Dermis blood vessel endothelial cell (primary cell): ENCODE results near the gene HORMAD1. TPM values are rescaled to one million over a fixed set of nuclear protein-coding genes. Genes with fewer than 3 reads are reported as not detected.
A peak's percentile ranks its signal among the peaks of the same experiment; 100 is the strongest.
"Not testable (repeated sequence)": the region's sequence is repeated elsewhere in the genome, so short reads cannot be mapped to it uniquely, and the experiment has no call there.

ENCODE experiments used
- DNase-seq: peaks from one replicate; pipeline ENCODE4 v3.0.0; 2010
- total RNA-seq: library from RNA; depleted of rRNA; stranded (reverse); fragments of >200 nt; gene quantifications from 2 replicates; pipeline ENCODE4 v1.2.3, GENCODE V29; 2014

Gene HORMAD1, protein sequence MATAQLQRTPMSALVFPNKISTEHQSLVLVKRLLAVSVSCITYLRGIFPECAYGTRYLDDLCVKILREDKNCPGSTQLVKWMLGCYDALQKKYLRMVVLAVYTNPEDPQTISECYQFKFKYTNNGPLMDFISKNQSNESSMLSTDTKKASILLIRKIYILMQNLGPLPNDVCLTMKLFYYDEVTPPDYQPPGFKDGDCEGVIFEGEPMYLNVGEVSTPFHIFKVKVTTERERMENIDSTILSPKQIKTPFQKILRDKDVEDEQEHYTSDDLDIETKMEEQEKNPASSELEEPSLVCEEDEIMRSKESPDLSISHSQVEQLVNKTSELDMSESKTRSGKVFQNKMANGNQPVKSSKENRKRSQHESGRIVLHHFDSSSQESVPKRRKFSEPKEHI
- total RNA-seq = 0.17 TPM in 1 of 2 replicates, not detected in the other

GRCh38 chr1:150720703-150721102 is at the start of gene HORMAD1:
TSS of gene HORMAD1 (minus strand) at chr1:150720895. CDS start at chr1:150719505, 1,390 bp downstream.
- DNase-seq = no peak

GRCh38 chr1:150767704-150768103 is 47.0 kb upstream of the HORMAD1 start:
- DNase-seq = not testable (repeated sequence)

DNA sequence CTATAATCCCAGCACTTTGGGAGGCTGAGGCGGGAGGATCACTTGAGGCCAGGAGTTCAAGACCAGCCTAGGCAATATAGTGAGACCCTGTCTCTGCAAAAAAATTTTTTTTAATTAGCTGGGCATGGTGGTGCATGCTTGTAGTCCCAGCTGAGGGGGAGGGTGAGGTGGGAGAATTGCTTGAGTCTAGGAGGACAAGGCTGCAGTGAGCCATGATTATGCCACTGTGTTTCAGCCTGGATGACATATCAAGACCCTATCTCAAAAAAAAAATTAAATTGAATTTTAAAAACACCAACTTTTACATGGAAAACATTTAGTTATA is 45.2 kb upstream of the HORMAD1 start:
- not testable (repeated sequence) for DNase-seq

- DNase-seq = peak; percentile 39
Measured at GRCh38 chr1:150765296-150765976, 44.7 kb upstream of the HORMAD1 start, which contains the start of gene CTSS. TSS of gene CTSS (minus strand) at chr1:150765778. CDS start at chr1:150764763, 1,015 bp downstream.

DNA sequence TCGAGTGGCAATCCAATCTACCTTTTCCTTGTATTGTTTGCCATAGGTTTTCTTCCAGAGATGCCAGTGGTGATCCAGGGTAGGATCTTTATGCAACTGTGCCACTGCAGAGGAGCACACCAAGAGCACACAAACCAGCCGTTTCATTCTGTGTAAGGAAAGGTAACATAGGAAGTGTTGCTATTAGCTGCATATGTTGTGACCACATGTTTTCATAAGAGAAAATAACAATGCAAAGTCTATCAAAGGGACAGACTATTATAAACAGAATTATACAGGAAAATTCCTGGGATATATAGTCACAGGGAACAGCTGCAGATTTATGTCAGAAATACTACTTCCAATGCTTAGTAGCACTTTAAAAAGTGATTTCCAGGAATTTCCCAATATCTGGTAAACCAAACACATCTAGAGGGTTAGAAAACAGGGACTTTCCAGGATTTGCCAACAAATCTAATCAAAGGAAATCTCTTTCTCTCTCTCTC is 44.0 kb upstream of the HORMAD1 start:
- DNase-seq = peak; percentile 87

GRCh38 chr1:150763018-150763417 is 42.3 kb upstream of the HORMAD1 start:
- no peak for DNase-seq

DNA sequence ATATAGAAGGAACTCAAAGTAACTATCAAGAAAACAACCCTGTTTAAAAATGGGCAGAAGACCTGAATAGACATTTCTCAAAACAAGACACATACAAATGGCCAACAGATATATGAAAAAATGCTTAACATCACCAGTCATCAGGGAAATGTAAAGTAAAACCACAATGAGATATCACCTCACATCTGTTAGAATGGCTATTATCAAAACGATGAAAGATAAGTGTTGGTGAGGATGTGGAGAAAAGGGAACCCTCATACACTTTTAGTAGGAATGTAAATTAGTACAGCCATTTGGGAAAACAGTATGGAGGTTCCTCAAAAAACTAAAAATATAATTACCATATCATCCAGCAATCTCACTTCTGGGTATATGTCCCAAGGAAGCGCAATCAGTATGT is 41.9 kb upstream of the HORMAD1 start:
- no peak for DNase-seq

DNA sequence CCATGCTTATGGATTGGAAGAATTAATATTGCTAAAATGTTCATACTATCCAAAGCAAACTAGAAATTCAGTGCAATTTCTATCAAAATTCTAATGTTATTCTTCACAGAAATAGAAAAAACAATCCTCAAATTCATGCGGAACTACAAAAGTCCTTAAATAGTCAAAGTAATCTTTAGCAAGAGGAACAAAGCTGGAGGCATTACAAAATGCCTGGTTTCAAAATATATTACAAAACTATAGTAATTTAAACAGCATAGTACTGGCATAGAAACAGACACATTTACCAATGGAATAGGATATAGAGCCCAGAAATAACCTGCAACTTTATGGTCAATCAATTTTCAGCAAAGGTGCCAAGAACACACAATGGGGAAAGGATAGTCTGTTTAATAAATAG is 41.1 kb upstream of the HORMAD1 start:
- no peak for DNase-seq

GRCh38 chr1:150760013-150760412 is 39.3 kb upstream of the HORMAD1 start:
- DNase-seq = no peak

DNA sequence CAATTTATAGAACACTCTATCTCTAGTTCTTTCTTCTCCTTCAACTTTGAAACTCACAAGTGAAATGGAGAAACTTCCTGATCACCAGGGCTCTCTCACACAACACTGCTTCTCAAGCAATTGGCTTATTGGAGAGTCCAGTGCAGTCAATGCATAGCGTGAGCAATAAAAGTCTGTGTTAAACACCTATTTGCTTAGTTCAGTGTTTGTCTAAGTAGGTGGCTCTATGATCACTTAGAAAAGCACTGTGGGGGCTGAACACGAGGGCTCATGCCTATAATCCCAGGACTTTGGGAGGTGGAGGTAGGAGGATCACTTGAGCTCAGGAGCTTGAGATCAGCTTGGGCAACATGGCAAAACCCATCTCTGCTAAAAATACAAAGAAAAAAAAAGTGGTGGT is 32.7 kb upstream of the HORMAD1 start:
- DNase-seq = no peak

DNA sequence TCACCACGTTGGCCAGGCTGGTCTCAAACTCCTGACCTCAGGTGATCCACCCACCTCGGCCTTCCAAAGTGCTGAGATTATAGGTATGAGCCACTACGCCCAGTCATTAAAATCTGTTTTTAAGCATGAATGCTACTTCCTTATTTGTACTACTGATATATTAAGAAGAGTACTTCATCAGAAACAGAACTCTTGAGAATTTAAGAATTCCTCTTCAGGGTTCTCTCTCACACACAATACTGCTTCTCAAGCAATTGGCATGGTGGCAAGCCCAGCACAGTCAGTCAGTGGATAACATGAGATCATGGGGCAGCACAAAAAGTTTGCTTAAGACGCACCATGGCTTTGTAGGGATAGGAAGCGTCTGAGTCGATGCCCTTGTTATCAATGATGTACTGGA is 30.7 kb upstream of the HORMAD1 start:
- no peak for DNase-seq

GRCh38 chr1:150749720-150750311 is 29.1 kb upstream of the HORMAD1 start:
- DNase-seq = no peak

- no peak for DNase-seq
Measured at GRCh38 chr1:150748878-150749719, 28.4 kb upstream of the HORMAD1 start.

- DNase-seq = no peak
Measured at GRCh38 chr1:150730130-150730721, 9.5 kb upstream of the HORMAD1 start.

- no peak for DNase-seq
Measured at GRCh38 chr1:150724336-150724735, 3.6 kb upstream of the HORMAD1 start.

DNA sequence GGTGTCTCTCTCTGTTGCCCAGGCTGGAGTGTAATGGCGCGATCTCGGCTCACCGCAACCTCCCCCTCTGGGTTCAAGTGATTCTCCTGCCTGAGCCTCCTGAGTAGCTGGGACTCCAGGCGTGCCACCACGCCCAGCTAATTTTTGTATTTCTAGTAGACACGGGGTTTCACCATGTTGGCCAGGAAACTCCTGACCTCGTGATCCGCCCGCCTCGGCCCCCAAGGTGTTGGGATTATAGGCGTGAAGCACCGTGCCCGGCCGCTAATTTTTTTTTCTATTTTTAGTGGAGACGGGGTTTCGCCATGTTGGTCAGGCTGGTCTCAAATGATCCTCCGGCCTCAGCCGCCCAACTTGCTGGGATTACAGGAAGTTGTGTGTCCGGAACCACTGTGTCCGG is 597 bp downstream of the HORMAD1 start:
- DNase-seq = no peak

DNA sequence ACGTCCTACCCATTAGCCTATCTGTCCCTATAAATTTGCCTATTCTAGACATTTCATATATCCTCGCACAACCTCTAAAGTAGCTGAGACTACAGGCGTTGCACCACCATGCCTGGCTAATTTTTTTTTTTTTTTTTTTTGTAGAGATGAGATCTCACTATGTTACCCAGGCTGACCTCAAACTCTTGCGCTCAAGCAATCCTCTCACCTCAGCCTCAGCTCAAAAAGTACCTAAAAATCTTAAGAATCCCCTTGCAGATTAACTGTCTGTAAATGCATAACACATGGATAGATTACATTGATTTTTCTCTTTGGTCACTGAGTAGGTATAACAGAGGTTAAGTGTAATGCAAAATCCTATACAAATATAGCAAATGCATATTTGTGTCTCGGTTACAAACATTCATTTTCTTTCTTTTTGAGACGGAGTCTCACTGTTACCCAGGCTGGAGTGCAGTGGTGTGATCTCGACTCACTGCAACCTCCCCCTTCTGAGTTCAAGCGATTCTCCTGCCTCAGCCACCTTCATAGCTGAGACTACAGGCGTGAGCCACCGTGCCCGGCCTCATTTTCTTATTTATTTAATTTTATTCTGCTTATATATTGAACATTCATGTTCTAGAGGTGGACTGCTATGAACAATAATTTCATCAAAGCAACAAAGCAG is 2.3 kb downstream of the HORMAD1 start:
- no peak for DNase-seq

- not testable (repeated sequence) for DNase-seq
Measured at GRCh38 chr1:150709031-150709430, 11.7 kb downstream of the HORMAD1 start.

DNA sequence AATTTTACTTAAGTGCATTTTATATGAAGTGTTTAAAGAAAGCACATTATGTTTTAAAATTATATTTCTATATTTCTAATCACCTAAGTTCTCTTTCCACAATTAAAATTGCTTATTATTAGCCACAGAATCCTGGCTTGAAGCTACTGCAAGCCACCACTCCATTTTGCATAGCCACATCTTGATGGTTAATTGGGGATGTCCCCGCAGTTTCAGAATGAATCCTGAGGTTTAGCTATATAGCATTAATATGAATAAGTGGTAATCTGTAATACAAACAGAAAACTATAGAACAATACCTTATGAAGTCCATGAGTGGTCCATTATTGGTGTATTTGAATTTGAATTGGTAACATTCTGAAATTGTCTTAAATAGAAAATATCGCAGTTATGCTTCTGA is 12.1 kb downstream of the HORMAD1 start:
- no peak for DNase-seq

GRCh38 chr1:150706091-150706490 is 14.6 kb downstream of the HORMAD1 start:
- DNase-seq = no peak

- DNase-seq = no peak
Measured at GRCh38 chr1:150703427-150703826, 17.3 kb downstream of the HORMAD1 start.
